Suprapubic skin (tissue), 4 donors: ENCODE data around the gene APLF. TPM values are rescaled to one million over a fixed set of nuclear protein-coding genes. Genes with fewer than 3 reads are reported as not detected.
"Not testable (repeated sequence)": the region's sequence is repeated elsewhere in the genome, so short reads cannot be mapped to it uniquely, and the experiment has no call there.

Source experiments
- DNase-seq, 2 donors: peaks; one replicate each; pipeline ENCODE4 v3.0.0-alpha.2; 2019; ENCODE audit warnings: low spot score in 2 of 2
- H3K27ac ChIP-seq: fragments of 200-600 bp; sonication (generic); one replicate; pipeline ENCODE4 v1.5.1; 2019
- H3K27me3 ChIP-seq: fragments of 200-600 bp; sonication (generic); one replicate; pipeline ENCODE4 v1.5.1; 2019
- H3K36me3 ChIP-seq: fragments of 200-600 bp; sonication (generic); one replicate; pipeline ENCODE4 v1.5.1; 2019
- H3K4me1 ChIP-seq: fragments of 200-600 bp; sonication (generic); one replicate; pipeline ENCODE4 v1.5.1; 2019
- H3K4me3 ChIP-seq: fragments of 200-600 bp; sonication (generic); one replicate; pipeline ENCODE4 v1.5.1; 2019; ENCODE audit warnings: mild to moderate bottlenecking
- H3K9me3 ChIP-seq: fragments of 200-600 bp; sonication (generic); one replicate; pipeline ENCODE4 v1.5.1; 2019
- CTCF ChIP-seq, 2 donors: fragments of 200-600 bp in 1 of 2; fragments of 450-650 bp in 1 of 2; sonication (generic) in 1 of 2; IDR thresholded peaks; one replicate each; pipeline ENCODE4 v1.5.1; 2016 to 2019; ENCODE audit warnings: antibody characterized with exemption in 2 of 2, mild to moderate bottlenecking in 1 of 2, moderate library complexity in 1 of 2
- EP300 ChIP-seq: sonication (generic); formaldehyde crosslinking; IDR thresholded peaks from one replicate; pipeline ENCODE4 v1.6.1; 2017; ENCODE audit warnings: antibody characterized with exemption
- POLR2A ChIP-seq, 2 donors: fragments of 450-650 bp; IDR thresholded peaks; one replicate each; pipeline ENCODE4 v1.6.1; 2017; ENCODE audit warnings: antibody characterized with exemption in 2 of 2, mild to moderate bottlenecking in 2 of 2, moderate library complexity in 2 of 2
- POLR2AphosphoS5 ChIP-seq, 3 donors: sonication (generic); formaldehyde crosslinking; IDR thresholded peaks; one replicate each; pipeline ENCODE4 v1.6.1; 2017; ENCODE audit warnings: antibody characterized with exemption in 3 of 3
- WGBS: methylation state at CpG from one replicate; pipeline ENCODE4 v1.1.5; 2018; 5-methylcytosine and 5-hydroxymethylcytosine counted together
- total RNA-seq, 4 donors: library from RNA; depleted of rRNA; stranded (reverse); fragments of >200 nt; gene quantifications; one replicate each; pipeline ENCODE4 v1.1.0, GENCODE V29; 2016

The APLF gene
- total RNA-seq, 4 donors from 2014 or later = 8.8 to 10.5 (median 9.9) TPM

GRCh38 chr2:68521037-68521436 lies 53.7 kb downstream of the APLF start:
- Histone ChIP-seq H3K4me3 (no peak overlapping the region), H3K4me1 (no peaks in the 10 kb centered on the region), H3K27me3 (no peaks in the 10 kb centered on the region), H3K9me3 (no peaks in the 10 kb centered on the region), H3K36me3 (no peaks in the 10 kb centered on the region), H3K27ac (no peak overlapping the region)
- WGBS = 88% methylated on average over 1 of the region's 1 CpG
- no peak for TF ChIP-seq EP300
- no peak for TF ChIP-seq POLR2AphosphoS5 (IDR thresholded peaks at IDR 0.05)
- TF ChIP-seq CTCF (IDR thresholded peaks at IDR 0.05) = no peak
- no peak for DNase-seq

GRCh38 chr2:68526943-68527342 lies 59.6 kb downstream of the APLF start:
- 92% methylated on average over 12 of the region's 16 CpGs for WGBS
- H3K27me3 ChIP-seq = not testable (repeated sequence)

GRCh38 chr2:68527343-68528081 lies 60.1 kb downstream of the APLF start:
- H3K4me3 ChIP-seq, H3K27me3 ChIP-seq, H3K4me1 ChIP-seq, H3K27ac ChIP-seq, H3K9me3 ChIP-seq: not testable (repeated sequence)
- 91% methylated on average over 26 of the region's 38 CpGs for WGBS
- H3K36me3 ChIP-seq = peaks cover 21% of the 10 kb centered on the region
- DNase-seq = peak in 1 of 2 donors; percentile 36

More at GRCh38 chr2:68526943-68527342, 59.6 kb downstream of the APLF start:
- DNase-seq = peak in 1 of 2 donors; percentile 37
- peaks cover 21% of the 10 kb centered on the region for H3K36me3 ChIP-seq
- not testable (repeated sequence) for H3K27ac ChIP-seq, H3K4me1 ChIP-seq, H3K9me3 ChIP-seq, H3K4me3 ChIP-seq

- H3K4me1 ChIP-seq, H3K27ac ChIP-seq, DNase-seq, H3K9me3 ChIP-seq, H3K4me3 ChIP-seq, H3K27me3 ChIP-seq: not testable (repeated sequence)
- H3K36me3 ChIP-seq = peaks cover 21% of the 10 kb centered on the region
- 95% methylated on average over 16 of the region's 16 CpGs for WGBS
Measured at GRCh38 chr2:68529156-68529555, 61.8 kb downstream of the APLF start.

- 98% methylated on average over 10 of the region's 17 CpGs for WGBS
- not testable (repeated sequence) for H3K27ac ChIP-seq, H3K9me3 ChIP-seq, H3K4me3 ChIP-seq, H3K27me3 ChIP-seq, H3K4me1 ChIP-seq
- peak in 1 of 2 donors; percentile 46 for DNase-seq
- peaks cover 21% of the 10 kb centered on the region for H3K36me3 ChIP-seq
Measured at GRCh38 chr2:68529651-68530050, 62.3 kb downstream of the APLF start.

- H3K4me1 ChIP-seq = no peaks in the 10 kb centered on the region
- no peak overlapping the region for H3K27ac ChIP-seq
- no peak overlapping the region for H3K4me3 ChIP-seq
- TF ChIP-seq EP300 = no peak
- no peak for TF ChIP-seq POLR2A (IDR thresholded peaks at IDR 0.05)
- no peak for TF ChIP-seq POLR2AphosphoS5 (IDR thresholded peaks at IDR 0.05)
- no peak for TF ChIP-seq CTCF (IDR thresholded peaks at IDR 0.05)
- peaks cover 3% of the 10 kb centered on the region for H3K36me3 ChIP-seq
- no peaks in the 10 kb centered on the region for H3K27me3 ChIP-seq
- H3K9me3 ChIP-seq = no peaks in the 10 kb centered on the region
- 93% methylated on average over 3 of the region's 3 CpGs for whole genome bisulfite sequencing
- no peak for DNase-seq
Measured at GRCh38 chr2:68536000-68536399, 68.6 kb downstream of the APLF start.

- no peak overlapping the region for H3K27ac ChIP-seq
- DNase-seq = no peak
- no peak overlapping the region for H3K4me3 ChIP-seq
- peaks cover 3% of the 10 kb centered on the region for H3K36me3 ChIP-seq
- WGBS = 89% methylated on average over 4 of the region's 4 CpGs
- no peaks in the 10 kb centered on the region for H3K9me3 ChIP-seq
- TF ChIP-seq EP300 (no peak), CTCF (IDR thresholded peaks at IDR 0.05) (no peak), POLR2A (IDR thresholded peaks at IDR 0.05) (no peak), POLR2AphosphoS5 (IDR thresholded peaks at IDR 0.05) (no peak)
- no peaks in the 10 kb centered on the region for H3K4me1 ChIP-seq
- H3K27me3 ChIP-seq = no peaks in the 10 kb centered on the region
Measured at GRCh38 chr2:68537011-68537410, 69.6 kb downstream of the APLF start.
